GM13976 (cell line): ENCODE results near the gene LAMP2.
A peak's percentile ranks its signal among the peaks of the same experiment; 100 is the strongest.
"Not testable (repeated sequence)": the region's sequence is repeated elsewhere in the genome, so short reads cannot be mapped to it uniquely, and the experiment has no call there.

Experiments
- DNase-seq: peaks from one replicate; pipeline ENCODE4 v3.0.0; 2012; ENCODE audit warnings: low spot score
- in situ Hi-C: fragments of 300-500 bp; cut with MboI; formaldehyde crosslinking; loops from one replicate; pipeline ENCODE4 v1.12.0; 2022; ENCODE audit warnings: low sequenced_read_pairs, mixed read lengths, inconsistent platforms; ENCODE audit not compliant: unreplicated experiment
- TF ChIP-seq, protein P1 (sequence below): IDR thresholded peaks from 2 replicates; pipeline ENCODE4 v1.5.1; 2012; ENCODE audit warnings: borderline replicate concordance, mild to moderate bottlenecking; ENCODE audit not compliant: insufficient read depth; ENCODE audit errors: extremely low read depth, missing control alignments, control extremely low read depth

LAMP2 gene

DNA sequence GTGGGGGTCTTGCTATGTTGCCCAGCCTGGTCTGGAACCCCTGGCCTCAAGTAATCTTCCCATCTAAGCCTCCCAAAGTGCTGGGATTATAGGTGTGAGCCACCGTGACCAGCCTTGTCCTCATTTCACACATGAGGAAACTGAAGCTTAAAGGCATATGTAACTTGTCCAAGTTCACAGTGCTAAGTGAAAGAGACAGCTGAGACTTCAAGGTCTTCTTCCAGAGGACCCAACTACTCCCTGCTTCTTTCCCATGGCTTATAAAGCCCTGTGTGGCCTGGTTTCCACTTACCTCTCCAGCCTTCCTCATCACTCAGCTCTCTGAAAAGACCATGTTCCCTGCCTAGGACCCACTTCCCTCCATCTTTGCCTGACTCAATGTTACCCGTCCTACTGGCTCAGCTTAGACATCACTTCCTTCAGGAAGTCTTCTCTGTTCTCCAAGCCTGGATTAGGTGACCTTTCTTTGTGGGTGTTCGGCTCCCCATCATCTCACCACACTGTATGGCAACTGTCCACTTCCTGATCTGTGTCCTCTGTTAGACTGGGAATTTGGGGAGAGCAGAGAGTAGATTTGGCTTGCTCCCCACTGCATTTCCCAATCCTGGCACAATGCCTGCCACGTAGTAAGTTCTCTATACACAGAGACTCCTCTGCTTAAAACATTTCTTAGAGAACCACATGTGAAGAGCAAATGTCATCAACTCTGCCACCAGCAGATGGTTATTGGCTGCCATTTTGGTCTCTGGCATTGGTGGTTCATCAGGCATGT is 30.4 kb upstream of the LAMP2 start:
- no peak for DNase-seq
- in situ Hi-C loops = no loop called here
- TF ChIP-seq, protein P1, sequence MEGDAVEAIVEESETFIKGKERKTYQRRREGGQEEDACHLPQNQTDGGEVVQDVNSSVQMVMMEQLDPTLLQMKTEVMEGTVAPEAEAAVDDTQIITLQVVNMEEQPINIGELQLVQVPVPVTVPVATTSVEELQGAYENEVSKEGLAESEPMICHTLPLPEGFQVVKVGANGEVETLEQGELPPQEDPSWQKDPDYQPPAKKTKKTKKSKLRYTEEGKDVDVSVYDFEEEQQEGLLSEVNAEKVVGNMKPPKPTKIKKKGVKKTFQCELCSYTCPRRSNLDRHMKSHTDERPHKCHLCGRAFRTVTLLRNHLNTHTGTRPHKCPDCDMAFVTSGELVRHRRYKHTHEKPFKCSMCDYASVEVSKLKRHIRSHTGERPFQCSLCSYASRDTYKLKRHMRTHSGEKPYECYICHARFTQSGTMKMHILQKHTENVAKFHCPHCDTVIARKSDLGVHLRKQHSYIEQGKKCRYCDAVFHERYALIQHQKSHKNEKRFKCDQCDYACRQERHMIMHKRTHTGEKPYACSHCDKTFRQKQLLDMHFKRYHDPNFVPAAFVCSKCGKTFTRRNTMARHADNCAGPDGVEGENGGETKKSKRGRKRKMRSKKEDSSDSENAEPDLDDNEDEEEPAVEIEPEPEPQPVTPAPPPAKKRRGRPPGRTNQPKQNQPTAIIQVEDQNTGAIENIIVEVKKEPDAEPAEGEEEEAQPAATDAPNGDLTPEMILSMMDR = no peak

DNA sequence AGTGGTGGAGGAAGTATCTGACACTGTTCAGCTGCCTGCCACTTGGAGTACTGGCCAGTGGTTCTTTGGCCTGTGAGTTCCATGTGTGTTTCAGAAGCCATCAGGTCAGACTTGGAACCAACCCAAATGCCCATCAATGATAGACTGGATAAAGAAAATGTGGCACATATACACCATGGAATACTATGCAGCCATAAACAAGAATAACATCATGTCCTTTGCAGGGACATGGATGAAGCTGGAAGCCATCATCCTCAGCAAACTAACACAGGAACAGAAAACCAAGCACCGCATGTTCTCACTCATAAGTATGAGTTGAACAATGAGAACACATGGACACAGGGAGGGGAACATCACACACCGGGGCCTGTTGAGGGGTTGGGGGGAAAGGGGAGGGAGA is 21.0 kb upstream of the LAMP2 start:
- DNase-seq, in situ Hi-C loops: not testable (repeated sequence)

DNA sequence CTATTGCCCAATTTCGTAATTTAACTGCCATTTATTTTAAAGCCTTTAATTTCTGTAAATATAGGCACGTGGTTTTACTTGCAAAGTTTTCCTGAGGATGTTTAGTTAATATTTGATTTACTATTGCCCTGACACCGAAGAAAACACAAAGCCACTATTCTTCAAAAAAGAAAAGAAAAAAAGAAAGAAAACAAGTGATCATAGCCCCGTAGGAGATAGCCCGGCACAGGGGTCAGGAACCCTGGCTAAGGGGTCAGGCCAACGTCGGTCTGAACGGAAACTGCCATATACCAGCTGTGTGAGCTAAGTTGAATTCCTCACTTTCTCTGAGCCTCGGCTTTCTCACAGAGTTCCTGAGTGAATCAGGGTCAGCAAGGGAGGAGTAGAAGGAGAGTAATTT is 17.7 kb upstream of the LAMP2 start:
- in situ Hi-C loops = no loop called here
- TF ChIP-seq, protein P1 = no peak
- DNase-seq = no peak

DNA sequence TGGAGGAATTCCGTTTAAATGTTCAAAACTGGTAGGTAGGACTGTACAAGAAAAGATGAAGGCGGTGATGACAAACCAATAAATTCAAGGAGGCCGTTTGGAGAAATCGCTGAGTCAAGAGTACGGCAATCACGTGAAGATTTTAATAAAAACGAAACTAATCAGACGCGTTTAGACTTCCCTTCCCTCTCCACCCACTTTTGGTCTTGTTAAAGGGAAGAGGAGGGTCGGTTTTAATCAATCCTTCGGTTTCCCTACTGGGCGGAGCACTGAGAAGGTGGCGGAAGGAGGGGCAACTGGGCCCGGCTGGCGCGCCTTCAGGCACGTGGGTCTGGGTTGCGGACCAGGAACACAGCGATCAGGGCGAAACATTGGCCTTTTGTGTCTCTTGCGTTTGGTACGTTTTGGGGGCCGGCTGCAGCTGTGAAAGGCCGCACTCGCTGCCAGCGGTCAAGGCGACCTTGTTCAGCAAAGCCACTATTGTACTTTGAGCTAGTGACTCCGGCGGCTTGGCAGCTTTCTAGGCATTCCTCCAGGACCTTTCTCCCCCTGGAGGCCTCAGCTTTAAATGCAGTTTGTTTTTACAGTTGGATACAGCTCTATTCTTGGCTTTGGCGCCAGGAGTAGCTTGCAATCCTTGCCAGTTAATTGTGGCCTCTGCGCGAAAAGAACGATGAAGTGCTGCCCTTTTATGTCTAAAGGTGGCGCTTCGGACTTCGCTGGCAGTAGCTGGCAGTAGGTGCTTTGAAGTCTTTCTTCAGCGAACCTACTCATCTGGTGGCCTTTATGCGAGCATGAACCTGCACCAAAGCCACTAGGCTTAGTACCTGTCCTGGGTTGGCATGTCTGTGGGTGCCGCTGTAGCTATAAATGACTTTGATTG is 16.8 kb upstream of the LAMP2 start:
- DNase-seq = peak; percentile 49
- in situ Hi-C loops = no loop called here
- TF ChIP-seq, protein P1 = peak; percentile 23

DNA sequence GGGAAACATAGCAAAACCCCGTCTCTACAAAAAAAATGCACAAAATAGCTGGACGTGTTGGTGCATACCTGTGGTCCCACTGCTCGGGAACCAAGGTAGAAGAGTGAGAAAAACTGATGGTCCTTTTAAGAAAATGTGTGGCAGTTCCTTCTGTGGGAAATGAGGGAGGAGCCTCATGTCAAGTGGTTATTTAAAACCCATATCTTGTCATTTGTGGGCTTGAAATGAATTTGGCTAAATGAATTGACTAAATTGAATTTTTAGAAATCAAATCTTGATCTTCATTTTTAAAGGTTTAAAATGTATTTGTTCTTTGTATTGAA is 16.2 kb upstream of the LAMP2 start:
- no peak for DNase-seq
- TF ChIP-seq, protein P1 = no peak
- in situ Hi-C loops = no loop called here

DNA sequence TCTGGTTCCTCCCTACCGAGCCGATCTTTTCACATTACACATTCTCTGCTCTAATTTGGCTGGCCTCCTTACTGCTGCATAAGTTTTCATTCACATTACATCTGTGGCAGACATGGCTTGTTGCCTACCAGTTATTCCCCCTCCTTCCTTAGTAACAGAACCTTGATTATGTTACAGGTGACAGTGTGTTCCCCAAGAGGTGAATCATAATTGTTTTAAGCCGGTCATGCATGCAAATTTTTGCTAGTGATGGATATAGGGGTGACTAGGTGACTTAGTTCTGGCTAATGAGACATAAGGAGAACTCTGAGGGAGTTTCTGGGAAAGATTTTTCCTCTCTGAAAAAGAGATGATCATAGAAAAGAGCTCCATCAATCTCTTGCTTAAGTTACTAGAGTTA is 8.4 kb upstream of the LAMP2 start:
- TF ChIP-seq, protein P1 = no peak
- DNase-seq = no peak
- in situ Hi-C loops = no loop called here

DNA sequence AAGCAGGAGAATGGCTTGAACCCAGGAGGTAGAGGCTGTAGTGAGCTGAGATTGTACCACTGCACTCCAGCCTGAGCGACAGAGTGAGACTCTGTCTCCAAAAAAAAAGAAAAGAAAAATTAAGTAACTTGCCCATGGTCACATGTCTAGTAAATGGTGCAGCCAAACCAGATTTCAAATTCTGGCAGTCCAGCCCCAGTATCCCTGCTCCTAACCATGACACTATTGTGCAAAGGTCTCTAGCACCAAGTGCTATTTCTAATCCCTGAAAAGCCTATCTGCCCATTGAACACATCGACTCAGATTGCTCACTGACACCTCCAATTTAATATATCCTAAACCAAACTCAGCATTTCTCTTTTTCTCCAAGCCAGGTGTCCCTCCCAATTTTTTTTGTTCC is 7.6 kb upstream of the LAMP2 start:
- TF ChIP-seq, protein P1 = no peak
- in situ Hi-C loops = no loop called here
- no peak for DNase-seq
